MM.1S (cell line): ENCODE data around the gene TERT.

Experiments
- DNase-seq: peaks from one replicate; pipeline ENCODE4 v3.0.0-alpha.2; 2015
- H2AFZ ChIP-seq: fragments of 300-600 bp; sonication (generic); 2 replicates; pipeline ENCODE4 v1.6.0; 2016; ENCODE audit warnings: antibody characterized with exemption, low read length
- H3F3A ChIP-seq: fragments of 300-600 bp; sonication (generic); 2 replicates; pipeline ENCODE4 v1.6.1; 2016; ENCODE audit warnings: mild to moderate bottlenecking, antibody characterized with exemption, low read length, moderate library complexity, mixed read lengths; ENCODE audit not compliant: insufficient read depth
- H3K27ac ChIP-seq: fragments of 300-600 bp; sonication (generic); 2 replicates; pipeline ENCODE4 v1.5.1; 2016; ENCODE audit warnings: mild to moderate bottlenecking, low read length
- H3K27me3 ChIP-seq: fragments of 300-600 bp; sonication (generic); replicated peaks from 2 replicates; pipeline ENCODE4 v1.6.0; 2016; ENCODE audit warnings: low read length; ENCODE audit not compliant: insufficient read depth
- H3K36me3 ChIP-seq: fragments of 300-600 bp; sonication (generic); replicated peaks from 2 replicates; pipeline ENCODE4 v1.6.1; 2016; ENCODE audit warnings: mild to moderate bottlenecking, low read length, mixed read lengths; ENCODE audit not compliant: insufficient read depth
- H3K4me1 ChIP-seq: fragments of 300-600 bp; sonication (generic); 2 replicates; pipeline ENCODE4 v1.6.1; 2016; ENCODE audit warnings: low read length, mixed read lengths
- H3K4me2 ChIP-seq: fragments of 300-600 bp; sonication (generic); 2 replicates; pipeline ENCODE4 v1.6.0; 2016; ENCODE audit warnings: low read depth, low read length
- H3K4me3 ChIP-seq: fragments of 300-600 bp; sonication (generic); 2 replicates; pipeline ENCODE4 v1.5.1; 2016; ENCODE audit warnings: low read length, mixed read lengths
- H3K79me2 ChIP-seq: fragments of 300-600 bp; sonication (generic); 2 replicates; pipeline ENCODE4 v1.6.1; 2016; ENCODE audit warnings: mixed run types, low read length, mixed read lengths
- H3K9ac ChIP-seq: fragments of 300-600 bp; sonication (generic); 2 replicates; pipeline ENCODE4 v1.6.1; 2016; ENCODE audit warnings: low read length, mixed read lengths
- H3K9me2 ChIP-seq: fragments of 300-600 bp; sonication (generic); replicated peaks from 2 replicates; pipeline ENCODE4 v1.6.1; 2016; ENCODE audit warnings: mild to moderate bottlenecking, low read length, mixed read lengths; ENCODE audit not compliant: insufficient read depth
- H3K9me3 ChIP-seq: fragments of 300-600 bp; sonication (generic); replicated peaks from 2 replicates; pipeline ENCODE4 v1.6.1; 2016; ENCODE audit warnings: mild to moderate bottlenecking, low read length, mixed read lengths; ENCODE audit not compliant: insufficient read depth
- H4K20me1 ChIP-seq: fragments of 300-600 bp; sonication (generic); 2 replicates; pipeline ENCODE4 v1.6.1; 2016; ENCODE audit warnings: mild to moderate bottlenecking, low read length, moderate library complexity, mixed read lengths; ENCODE audit not compliant: insufficient read depth
- EZH2 ChIP-seq: fragments of 300-600 bp; sonication (generic); optimal IDR thresholded peaks from 2 replicates; pipeline ENCODE3; 2017; ENCODE audit warnings: low read depth, mild to moderate bottlenecking, antibody characterized with exemption, low read length, mixed read lengths
- EZH2phosphoT487 ChIP-seq: fragments of 300-600 bp; sonication (generic); IDR thresholded peaks from 2 replicates; pipeline ENCODE4 v1.6.1; 2018; ENCODE audit warnings: antibody characterized with exemption, low read length
- TF ChIP-seq, protein P1 (sequence below): fragments of 300-600 bp; sonication (generic); IDR thresholded peaks from 2 replicates; pipeline ENCODE4 v1.5.1; 2016; ENCODE audit warnings: antibody characterized with exemption, low read length, mixed read lengths

Gene TERT

DNA sequence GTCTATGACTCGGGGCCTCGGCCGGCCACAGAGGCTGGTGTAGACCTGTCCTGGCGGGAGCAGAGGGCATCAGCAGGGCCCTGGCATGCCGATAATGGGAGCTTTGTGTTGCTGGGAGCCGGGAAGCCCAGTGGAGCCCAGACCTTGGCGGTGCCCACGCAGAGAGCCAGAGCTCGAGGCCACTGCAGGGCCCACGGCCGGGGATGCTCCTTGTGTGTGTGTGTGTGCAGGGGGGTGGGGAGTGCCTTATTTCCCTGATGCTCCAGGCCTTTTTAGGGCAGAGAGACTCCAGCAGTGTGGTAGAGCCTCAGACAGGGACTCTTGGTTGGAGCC is 75.1 kb downstream of the TERT start:
- H3K79me2 ChIP-seq, result no peaks in the 10 kb centered on the region
- H3K4me1 ChIP-seq, result no peaks in the 10 kb centered on the region
- H3K4me2 ChIP-seq, result no peak overlapping the region
- H3K36me3 ChIP-seq, result no peaks in the 10 kb centered on the region
- no peak for DNase-seq
- no peak overlapping the region for H3K9ac ChIP-seq
- TF ChIP-seq EZH2 (no peak), EZH2phosphoT487 (no peak)
- TF ChIP-seq, protein P1, sequence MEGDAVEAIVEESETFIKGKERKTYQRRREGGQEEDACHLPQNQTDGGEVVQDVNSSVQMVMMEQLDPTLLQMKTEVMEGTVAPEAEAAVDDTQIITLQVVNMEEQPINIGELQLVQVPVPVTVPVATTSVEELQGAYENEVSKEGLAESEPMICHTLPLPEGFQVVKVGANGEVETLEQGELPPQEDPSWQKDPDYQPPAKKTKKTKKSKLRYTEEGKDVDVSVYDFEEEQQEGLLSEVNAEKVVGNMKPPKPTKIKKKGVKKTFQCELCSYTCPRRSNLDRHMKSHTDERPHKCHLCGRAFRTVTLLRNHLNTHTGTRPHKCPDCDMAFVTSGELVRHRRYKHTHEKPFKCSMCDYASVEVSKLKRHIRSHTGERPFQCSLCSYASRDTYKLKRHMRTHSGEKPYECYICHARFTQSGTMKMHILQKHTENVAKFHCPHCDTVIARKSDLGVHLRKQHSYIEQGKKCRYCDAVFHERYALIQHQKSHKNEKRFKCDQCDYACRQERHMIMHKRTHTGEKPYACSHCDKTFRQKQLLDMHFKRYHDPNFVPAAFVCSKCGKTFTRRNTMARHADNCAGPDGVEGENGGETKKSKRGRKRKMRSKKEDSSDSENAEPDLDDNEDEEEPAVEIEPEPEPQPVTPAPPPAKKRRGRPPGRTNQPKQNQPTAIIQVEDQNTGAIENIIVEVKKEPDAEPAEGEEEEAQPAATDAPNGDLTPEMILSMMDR, result no peak
- H2AFZ ChIP-seq, result no peak overlapping the region
- no peaks in the 10 kb centered on the region for H3K9me2 ChIP-seq
- H3K27me3 ChIP-seq, result peaks cover 8% of the 10 kb centered on the region; the same call in 1 of the 2 replicates
- no peak overlapping the region for H3K27ac ChIP-seq
- no peaks in the 10 kb centered on the region for H4K20me1 ChIP-seq
- H3K9me3 ChIP-seq, result no peaks in the 10 kb centered on the region
- H3F3A ChIP-seq, result no peaks in the 10 kb centered on the region
- no peak overlapping the region for H3K4me3 ChIP-seq

GRCh38 chr5:1219098-1219767 is 75.6 kb downstream of the TERT start:
- no peaks in the 10 kb centered on the region for H3K9me3 ChIP-seq
- H3F3A ChIP-seq, result no peaks in the 10 kb centered on the region
- no peaks in the 10 kb centered on the region for H4K20me1 ChIP-seq
- peaks cover 8% of the 10 kb centered on the region; the same call in 1 of the 2 replicates for H3K27me3 ChIP-seq
- no peak for DNase-seq
- H3K4me2 ChIP-seq, result no peak overlapping the region
- no peaks in the 10 kb centered on the region for H3K4me1 ChIP-seq
- TF ChIP-seq EZH2, result no peak
- TF ChIP-seq, protein P1, result no peak
- TF ChIP-seq EZH2phosphoT487, result no peak
- no peak overlapping the region for H3K9ac ChIP-seq
- H2AFZ ChIP-seq, result no peak overlapping the region
- no peaks in the 10 kb centered on the region for H3K36me3 ChIP-seq
- H3K9me2 ChIP-seq, result no peaks in the 10 kb centered on the region
- no peaks in the 10 kb centered on the region for H3K79me2 ChIP-seq
- H3K4me3 ChIP-seq, result no peak overlapping the region
- H3K27ac ChIP-seq, result no peak overlapping the region

- no peaks in the 10 kb centered on the region for H3K9me3 ChIP-seq
- no peaks in the 10 kb centered on the region for H3K36me3 ChIP-seq
- no peak overlapping the region for H3K4me3 ChIP-seq
- H3K4me2 ChIP-seq, result no peak overlapping the region
- H3K27ac ChIP-seq, result no peak overlapping the region
- H3K27me3 ChIP-seq, result peaks cover 8% of the 10 kb centered on the region; the same call in 1 of the 2 replicates
- no peaks in the 10 kb centered on the region for H3K79me2 ChIP-seq
- TF ChIP-seq, protein P1, result no peak
- no peak for TF ChIP-seq EZH2phosphoT487
- no peaks in the 10 kb centered on the region for H3K9me2 ChIP-seq
- H4K20me1 ChIP-seq, result no peaks in the 10 kb centered on the region
- H3K4me1 ChIP-seq, result no peaks in the 10 kb centered on the region
- no peak overlapping the region for H3K9ac ChIP-seq
- H3F3A ChIP-seq, result no peaks in the 10 kb centered on the region
- no peak overlapping the region for H2AFZ ChIP-seq
- DNase-seq, result no peak
Measured at GRCh38 chr5:1218351-1219080, 76.4 kb downstream of the TERT start.
